ENCODE data around the gene CABLES1.

CABLES1 gene

GRCh38 chr18:23257686-23258565 lies 122.6 kb downstream of the CABLES1 start:
- no peak overlapping the region for H3K9ac ChIP-seq (ENCODE audit: low read depth, low read length)
- no peaks in the 10 kb centered on the region for H3K27me3 ChIP-seq (ENCODE audit: control insufficient read depth, insufficient read depth, low read length)
- no peaks in the 10 kb centered on the region for H3K9me3 ChIP-seq (replicated peaks; ENCODE audit: low read length)
- H3K4me3 ChIP-seq (ENCODE audit: low read length) = no peak overlapping the region
- H3K4me1 ChIP-seq (ENCODE audit: control insufficient read depth, insufficient read depth, low read length) = peaks cover 27% of the 10 kb centered on the region
- H3K4me2 ChIP-seq (ENCODE audit: low read length) = no peak overlapping the region
- H3K36me3 ChIP-seq (ENCODE audit: insufficient read depth, low read length) = no peaks in the 10 kb centered on the region

GRCh38 chr18:23258566-23259469 lies 123.5 kb downstream of the CABLES1 start:
- no peak overlapping the region for H3K4me3 ChIP-seq (ENCODE audit: low read length)
- H3K9ac ChIP-seq (ENCODE audit: low read depth, low read length) = no peak overlapping the region
- no peaks in the 10 kb centered on the region for H3K36me3 ChIP-seq (ENCODE audit: insufficient read depth, low read length)
- H3K4me2 ChIP-seq (ENCODE audit: low read length) = no peak overlapping the region
- H3K9me3 ChIP-seq (replicated peaks; ENCODE audit: low read length) = no peaks in the 10 kb centered on the region
- H3K4me1 ChIP-seq (ENCODE audit: control insufficient read depth, insufficient read depth, low read length) = peaks cover 27% of the 10 kb centered on the region
- no peaks in the 10 kb centered on the region for H3K27me3 ChIP-seq (ENCODE audit: control insufficient read depth, insufficient read depth, low read length)

DNA sequence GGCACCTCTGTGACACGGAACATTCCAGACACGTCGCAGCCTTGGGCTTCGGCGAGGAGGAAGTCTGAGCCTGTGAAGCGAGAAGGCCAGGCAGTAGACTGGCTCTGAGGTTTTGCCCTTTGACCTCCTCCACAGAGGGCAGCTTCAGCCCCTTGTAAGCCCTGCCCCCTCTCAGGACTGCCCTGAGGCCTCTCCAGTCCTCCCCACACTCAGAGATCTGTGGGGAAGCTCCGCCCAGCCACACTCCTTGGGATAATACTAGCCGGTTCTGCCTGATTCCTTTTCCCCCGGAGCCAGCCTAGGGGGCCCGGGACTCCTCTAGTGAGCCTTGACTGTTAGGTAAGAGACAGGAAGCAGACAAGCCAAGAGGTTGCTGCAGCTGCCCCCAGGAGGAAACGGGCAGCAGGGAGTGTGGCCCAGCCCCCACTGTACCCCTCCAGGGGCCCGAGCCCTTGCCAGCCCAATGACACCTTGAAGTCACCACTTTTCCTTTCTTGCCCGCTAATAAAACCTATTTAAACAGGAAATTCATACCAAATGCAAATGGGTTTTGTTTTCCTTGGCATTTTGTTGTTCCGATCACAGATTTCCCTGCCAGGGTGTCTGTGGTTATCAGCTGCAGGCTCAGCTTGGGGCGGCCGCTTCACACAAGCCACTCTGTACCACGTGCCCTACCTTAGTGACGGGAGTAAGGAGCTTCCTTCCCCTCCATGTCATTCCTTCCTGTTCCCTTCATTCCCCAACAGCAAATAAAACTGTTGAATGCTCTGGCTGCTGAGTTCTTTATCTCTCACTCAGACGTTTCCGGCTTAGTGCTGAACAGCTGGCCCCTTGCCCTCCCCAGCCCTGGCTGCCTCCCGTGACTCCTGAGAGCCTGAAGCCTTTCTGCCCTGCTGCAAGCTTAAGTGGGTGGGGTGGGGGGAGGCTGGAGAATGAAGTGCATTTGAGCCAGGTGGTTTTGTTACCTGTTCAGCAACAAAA lies 124.7 kb downstream of the CABLES1 start:
- H3K4me3 ChIP-seq (ENCODE audit: low read length) = peak overlapping the region; percentile 48
- H3K4me1 ChIP-seq (ENCODE audit: control insufficient read depth, insufficient read depth, low read length) = peaks cover 27% of the 10 kb centered on the region
- H3K36me3 ChIP-seq (ENCODE audit: insufficient read depth, low read length) = no peaks in the 10 kb centered on the region
- H3K9me3 ChIP-seq (replicated peaks; ENCODE audit: low read length) = no peaks in the 10 kb centered on the region
- peak overlapping the region; percentile 71 for H3K4me2 ChIP-seq (ENCODE audit: low read length)
- H3K27me3 ChIP-seq (ENCODE audit: control insufficient read depth, insufficient read depth, low read length) = no peaks in the 10 kb centered on the region
- peak overlapping the region; percentile 68 for H3K9ac ChIP-seq (ENCODE audit: low read depth, low read length)

DNA sequence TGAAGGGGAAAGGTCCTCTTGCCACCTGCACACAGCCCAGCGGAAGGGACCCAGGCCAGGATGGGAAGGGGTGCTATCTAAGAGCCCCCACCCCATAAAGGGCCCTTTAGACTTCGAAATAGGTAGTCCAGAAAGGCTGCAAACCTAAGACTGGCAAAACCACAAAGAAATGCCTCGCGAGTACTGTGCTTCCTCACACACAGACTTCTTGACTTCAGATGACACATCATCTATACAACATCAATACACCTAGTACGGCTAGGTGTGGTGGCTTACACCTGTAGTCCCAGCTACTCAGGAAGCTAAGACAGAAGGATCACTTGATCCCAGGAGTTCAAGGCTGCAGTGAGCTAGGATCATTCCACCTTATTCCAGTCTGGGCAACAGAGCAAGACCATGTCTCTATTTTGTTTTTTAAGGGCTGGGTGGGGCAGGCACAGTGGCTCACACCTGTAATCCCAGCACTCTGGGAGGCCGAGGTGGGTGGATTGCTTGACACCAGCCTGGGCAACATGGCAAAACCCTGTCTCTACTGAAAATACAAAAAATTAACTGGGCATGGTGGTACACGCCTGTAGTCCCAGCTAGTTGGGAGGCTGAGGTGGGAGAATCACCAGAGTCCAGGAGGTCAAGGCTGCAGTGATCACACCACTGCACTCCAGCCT lies 125.8 kb downstream of the CABLES1 start:
- Histone ChIP-seq H3K27me3 (ENCODE audit: control insufficient read depth, insufficient read depth, low read length) (no peaks in the 10 kb centered on the region), H3K4me1 (ENCODE audit: control insufficient read depth, insufficient read depth, low read length) (peaks cover 27% of the 10 kb centered on the region), H3K9ac (ENCODE audit: low read depth, low read length) (no peak overlapping the region), H3K9me3 (replicated peaks; ENCODE audit: low read length) (no peaks in the 10 kb centered on the region), H3K4me2 (ENCODE audit: low read length) (no peak overlapping the region), H3K36me3 (ENCODE audit: insufficient read depth, low read length) (no peaks in the 10 kb centered on the region), H3K4me3 (ENCODE audit: low read length) (no peak overlapping the region)

DNA sequence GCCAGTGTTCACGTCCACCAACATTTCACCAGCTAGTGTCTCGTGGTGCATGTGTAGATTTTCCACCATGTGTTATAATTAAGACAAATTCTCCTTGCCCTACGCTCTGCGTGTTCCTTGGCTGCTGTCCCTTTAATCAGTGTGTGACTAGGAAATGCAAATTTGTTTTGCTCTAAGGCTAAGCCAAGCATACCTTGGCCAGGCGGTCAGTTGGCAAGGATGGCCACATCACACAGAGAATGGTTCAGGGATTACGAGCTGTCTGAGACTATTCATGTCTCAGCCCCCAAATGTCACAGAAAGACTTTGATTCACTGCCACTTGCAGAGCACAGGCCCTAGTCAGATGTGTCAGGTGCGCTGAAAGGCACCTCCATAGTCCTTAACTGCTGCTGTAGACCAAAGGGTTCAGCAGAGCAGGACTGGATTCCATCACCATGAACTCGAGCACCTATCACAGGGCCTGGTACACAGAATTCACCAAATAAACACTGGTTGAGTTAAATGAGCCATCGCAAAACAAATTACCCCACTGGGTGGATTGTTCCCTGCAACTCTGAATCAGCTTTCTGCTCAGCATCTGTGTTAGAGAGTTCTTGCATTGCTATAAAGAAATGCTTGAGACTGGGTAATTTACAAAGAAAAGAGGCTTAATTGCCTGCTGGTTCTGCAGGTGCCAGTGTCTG lies 128.4 kb downstream of the CABLES1 start:
- no peak overlapping the region for H3K4me2 ChIP-seq (ENCODE audit: low read length)
- no peak overlapping the region for H3K4me3 ChIP-seq (ENCODE audit: low read length)
- H3K9me3 ChIP-seq (replicated peaks; ENCODE audit: low read length) = no peaks in the 10 kb centered on the region
- no peak overlapping the region for H3K9ac ChIP-seq (ENCODE audit: low read depth, low read length)
- H3K36me3 ChIP-seq (ENCODE audit: insufficient read depth, low read length) = no peaks in the 10 kb centered on the region
- peaks cover 19% of the 10 kb centered on the region for H3K4me1 ChIP-seq (ENCODE audit: control insufficient read depth, insufficient read depth, low read length)
- H3K27me3 ChIP-seq (ENCODE audit: control insufficient read depth, insufficient read depth, low read length) = no peaks in the 10 kb centered on the region

GRCh38 chr18:23265682-23266399 lies 130.6 kb downstream of the CABLES1 start:
- H3K9ac ChIP-seq (ENCODE audit: low read depth, low read length) = no peak overlapping the region
- H3K9me3 ChIP-seq (replicated peaks; ENCODE audit: low read length) = no peaks in the 10 kb centered on the region
- no peak overlapping the region for H3K4me2 ChIP-seq (ENCODE audit: low read length)
- no peak overlapping the region for H3K4me3 ChIP-seq (ENCODE audit: low read length)
- no peaks in the 10 kb centered on the region for H3K4me1 ChIP-seq (ENCODE audit: control insufficient read depth, insufficient read depth, low read length)
- no peaks in the 10 kb centered on the region for H3K36me3 ChIP-seq (ENCODE audit: insufficient read depth, low read length)
- H3K27me3 ChIP-seq (ENCODE audit: control insufficient read depth, insufficient read depth, low read length) = no peaks in the 10 kb centered on the region

DNA sequence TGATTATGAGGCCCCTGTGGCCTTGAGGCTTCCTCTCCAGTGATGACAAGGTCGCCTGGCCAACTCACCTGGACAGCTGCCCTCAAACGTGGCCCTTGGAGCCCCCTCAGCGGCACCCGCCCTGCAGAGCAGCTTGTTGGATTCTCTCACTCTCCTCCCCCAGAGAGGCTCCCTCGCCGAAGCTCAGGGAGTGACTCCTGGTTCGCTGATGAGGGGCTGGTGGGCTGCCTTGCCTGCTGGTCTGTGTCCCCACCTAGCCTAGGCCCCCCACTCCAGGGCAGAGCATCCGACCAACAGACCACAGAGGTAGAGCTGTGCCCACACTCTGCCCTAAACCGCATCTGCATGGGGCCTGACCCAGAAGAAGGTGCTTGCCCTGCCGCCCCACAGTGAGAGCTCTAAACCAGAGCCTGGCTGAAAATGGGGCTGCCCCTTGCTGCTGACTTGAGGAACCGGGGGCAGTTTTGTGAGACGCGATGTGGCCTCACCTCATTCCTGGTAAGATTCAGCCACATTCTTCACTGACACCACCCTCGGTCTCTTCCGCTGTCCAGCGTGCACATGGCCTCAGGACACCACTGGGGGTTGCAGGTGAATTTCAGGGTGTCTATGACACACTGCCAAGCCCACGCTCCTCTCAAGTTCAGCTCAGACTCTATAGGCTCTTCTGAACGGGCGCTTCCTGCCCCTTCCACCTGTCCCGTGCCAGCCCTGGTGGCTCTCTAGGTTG lies 131.6 kb downstream of the CABLES1 start:
- H3K4me1 ChIP-seq (ENCODE audit: control insufficient read depth, insufficient read depth, low read length) = no peaks in the 10 kb centered on the region
- no peaks in the 10 kb centered on the region for H3K27me3 ChIP-seq (ENCODE audit: control insufficient read depth, insufficient read depth, low read length)
- no peaks in the 10 kb centered on the region for H3K9me3 ChIP-seq (replicated peaks; ENCODE audit: low read length)
- H3K4me2 ChIP-seq (ENCODE audit: low read length) = no peak overlapping the region
- no peak overlapping the region for H3K9ac ChIP-seq (ENCODE audit: low read depth, low read length)
- H3K36me3 ChIP-seq (ENCODE audit: insufficient read depth, low read length) = no peaks in the 10 kb centered on the region
- H3K4me3 ChIP-seq (ENCODE audit: low read length) = no peak overlapping the region

DNA sequence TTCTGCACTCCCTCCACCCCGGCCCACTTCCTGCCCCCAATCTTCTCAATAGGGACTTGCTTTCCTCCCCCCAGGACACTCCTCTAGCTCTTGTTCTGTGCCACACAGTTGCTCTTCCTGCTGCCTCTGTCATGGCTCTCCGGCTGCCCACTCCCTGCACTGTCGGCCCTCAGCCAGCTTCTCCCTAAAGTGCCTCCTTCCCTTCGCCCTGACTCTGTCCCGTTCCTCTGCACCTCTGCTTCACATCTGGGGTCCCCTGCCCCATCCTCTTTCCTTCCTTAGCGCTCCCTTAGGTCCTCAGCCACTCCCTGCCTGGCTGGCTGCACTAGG lies 132.1 kb downstream of the CABLES1 start:
- H3K4me1 ChIP-seq (ENCODE audit: control insufficient read depth, insufficient read depth, low read length) = no peaks in the 10 kb centered on the region
- H3K9ac ChIP-seq (ENCODE audit: low read depth, low read length) = no peak overlapping the region
- H3K4me2 ChIP-seq (ENCODE audit: low read length) = no peak overlapping the region
- H3K36me3 ChIP-seq (ENCODE audit: insufficient read depth, low read length) = no peaks in the 10 kb centered on the region
- no peak overlapping the region for H3K4me3 ChIP-seq (ENCODE audit: low read length)
- no peaks in the 10 kb centered on the region for H3K27me3 ChIP-seq (ENCODE audit: control insufficient read depth, insufficient read depth, low read length)
- no peaks in the 10 kb centered on the region for H3K9me3 ChIP-seq (replicated peaks; ENCODE audit: low read length)

- H3K4me3 ChIP-seq (ENCODE audit: low read length) = no peak overlapping the region
- no peaks in the 10 kb centered on the region for H3K4me1 ChIP-seq (ENCODE audit: control insufficient read depth, insufficient read depth, low read length)
- H3K9me3 ChIP-seq (replicated peaks; ENCODE audit: low read length) = no peaks in the 10 kb centered on the region
- H3K4me2 ChIP-seq (ENCODE audit: low read length) = no peak overlapping the region
- no peaks in the 10 kb centered on the region for H3K36me3 ChIP-seq (ENCODE audit: insufficient read depth, low read length)
- H3K9ac ChIP-seq (ENCODE audit: low read depth, low read length) = no peak overlapping the region
- no peaks in the 10 kb centered on the region for H3K27me3 ChIP-seq (ENCODE audit: control insufficient read depth, insufficient read depth, low read length)
Measured at GRCh38 chr18:23268641-23269040, 133.4 kb downstream of the CABLES1 start.

All from skeletal muscle satellite cell (primary cell).